GM12878 (cell line): ENCODE data around the gene ANXA4. TPM values are rescaled to one million over a fixed set of nuclear protein-coding genes. Genes with fewer than 3 reads are reported as not detected.

ENCODE experiments used
- IKZF1 ChIP-seq: fragments of 450-650 bp; conservative IDR thresholded peaks from 2 replicates; pipeline ENCODE4 v1.6.1; 2017; ENCODE audit warnings: antibody characterized with exemption, mild to moderate bottlenecking
- NFYB ChIP-seq: IDR thresholded peaks from 2 replicates; pipeline ENCODE4 v1.6.1; 2011; ENCODE audit warnings: low read depth, mild to moderate bottlenecking, low read length, improper control_type of control experiment, moderate library complexity; ENCODE audit not compliant: insufficient read depth
- PML ChIP-seq: IDR thresholded peaks from 2 replicates; pipeline ENCODE4 v1.6.1; 2012; ENCODE audit warnings: low read length, inconsistent platforms
- POLR2AphosphoS2 ChIP-seq: IDR thresholded peaks from 2 replicates; pipeline ENCODE4 v1.6.1; 2011; ENCODE audit warnings: low read depth, mild to moderate bottlenecking, low read length, improper control_type of control experiment, moderate library complexity
- RAD21 ChIP-seq: IDR thresholded peaks from 2 replicates; pipeline ENCODE4 v1.6.1; 2011; ENCODE audit warnings: mild to moderate bottlenecking, low read depth, low read length, moderate library complexity; ENCODE audit not compliant: insufficient read depth
- RELA ChIP-seq: fragments of 450-650 bp; IDR thresholded peaks from 2 replicates; pipeline ENCODE4 v1.8.0; 2014; ENCODE audit warnings: borderline replicate concordance; ENCODE audit not compliant: partially characterized antibody
- SPI1 ChIP-seq: IDR thresholded peaks from 2 replicates; pipeline ENCODE4 v1.6.1; 2011; ENCODE audit warnings: low read depth, mild to moderate bottlenecking, low read length, moderate library complexity, borderline replicate concordance; ENCODE audit not compliant: insufficient read depth
- STAT3 ChIP-seq: IDR thresholded peaks from 2 replicates; pipeline ENCODE4 v1.6.1; 2011; ENCODE audit warnings: low read depth, low read length, improper control_type of control experiment
- TCF12 ChIP-seq: IDR thresholded peaks from 2 replicates; pipeline ENCODE4 v1.6.1; 2011; ENCODE audit warnings: low read depth, mild to moderate bottlenecking, low read length
- ZBED1 ChIP-seq: IDR thresholded peaks from 2 replicates; pipeline ENCODE4 v1.6.1; 2016; ENCODE audit warnings: borderline replicate concordance
- polyA plus RNA-seq, 11 experiments: library from polyadenylated mRNA; depleted of rRNA in 4 of 11; unstranded in 6 of 11; stranded (reverse) in 5 of 11; fragments of >200 nt; fragmentation: Nextera tagmentation in 4 of 11; fragmentation: Illumina TruSeq in 1 of 11; extraction: Ambion mirVana in 4 of 11; extraction: Trizol in 1 of 11; gene quantifications; 1 replicate in 1 of 11; 2 replicates in 10 of 11; pipeline versions ENCODE4 v1.2.1 to v1.2.3, GENCODE V29; 2011 to 2016; ENCODE audit warnings: inconsistent platforms in 2 of 11, missing spikeins in 2 of 11, low read depth in 1 of 11
- total RNA-seq, 4 experiments: library from RNA; depleted of rRNA in 3 of 4; stranded (reverse); fragments of >200 nt in 3 of 4; fragmentation: Illumina TruSeq in 1 of 4; extraction: Trizol in 1 of 4; gene quantifications; 2 replicates each; pipeline versions ENCODE4 v1.2.1 to v1.2.3, GENCODE V29; 2013 to 2021
- TF ChIP-seq, protein P1 (sequence below): IDR thresholded peaks from 2 replicates; pipeline ENCODE4 v1.6.1; 2012; ENCODE audit warnings: low read depth, low read length, improper control_type of control experiment
- TF ChIP-seq, protein P2 (sequence below): fragments of 450-650 bp; formaldehyde crosslinking; IDR thresholded peaks from 2 replicates; pipeline ENCODE4 v1.5.0; 2022; ENCODE audit warnings: mild to moderate bottlenecking, missing genetic modification characterization
- TF ChIP-seq, protein P3 (sequence below): fragments of 450-650 bp; IDR thresholded peaks from 2 replicates; pipeline ENCODE4 v1.6.1; 2017; ENCODE audit warnings: low read depth, mild to moderate bottlenecking, moderate library complexity

The ANXA4 gene
- total and polyA plus RNA-seq, 10 of the 15 experiments (the other 5 are each of a cell fraction or from before 2014, with no cell fraction given) = 16.3 to 97.2 (median 71.0) TPM

DNA sequence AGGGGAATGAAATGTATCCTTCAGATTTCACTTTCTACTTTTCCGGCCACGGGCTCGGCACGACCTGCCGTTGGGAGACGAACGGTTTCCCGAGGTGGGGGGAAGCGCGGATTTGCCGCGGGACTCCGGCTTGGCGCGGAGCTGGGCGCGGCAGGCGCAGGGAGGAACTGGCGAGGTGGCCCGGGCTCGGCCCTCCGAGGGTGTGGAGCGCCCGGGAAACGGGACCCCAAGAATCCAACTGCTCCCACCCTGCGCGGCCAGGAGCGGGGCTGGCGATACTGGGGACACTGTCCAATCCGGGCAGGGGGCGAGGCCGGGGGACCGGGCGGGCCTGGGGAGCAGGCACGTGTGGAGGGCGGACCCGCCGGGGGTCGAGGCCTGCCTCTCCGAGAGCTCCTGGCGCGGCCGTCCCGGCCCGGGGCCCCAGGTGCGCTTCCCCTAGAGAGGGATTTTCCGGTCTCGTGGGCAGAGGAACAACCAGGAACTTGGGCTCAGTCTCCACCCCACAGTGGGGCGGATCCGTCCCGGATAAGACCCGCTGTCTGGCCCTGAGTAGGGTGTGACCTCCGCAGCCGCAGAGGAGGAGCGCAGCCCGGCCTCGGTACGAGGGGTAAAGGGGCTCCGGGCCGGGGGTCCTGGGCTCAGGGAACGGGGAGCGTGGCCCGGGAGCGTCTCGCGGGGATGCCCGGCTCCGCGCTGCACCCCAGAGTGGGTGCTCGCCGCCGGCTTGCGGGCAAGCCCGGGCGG lies at the start of gene ANXA4 (continued):
- TF ChIP-seq ZBED1 = no peak
- peak; percentile 49 for TF ChIP-seq PML
- TF ChIP-seq, protein P1, sequence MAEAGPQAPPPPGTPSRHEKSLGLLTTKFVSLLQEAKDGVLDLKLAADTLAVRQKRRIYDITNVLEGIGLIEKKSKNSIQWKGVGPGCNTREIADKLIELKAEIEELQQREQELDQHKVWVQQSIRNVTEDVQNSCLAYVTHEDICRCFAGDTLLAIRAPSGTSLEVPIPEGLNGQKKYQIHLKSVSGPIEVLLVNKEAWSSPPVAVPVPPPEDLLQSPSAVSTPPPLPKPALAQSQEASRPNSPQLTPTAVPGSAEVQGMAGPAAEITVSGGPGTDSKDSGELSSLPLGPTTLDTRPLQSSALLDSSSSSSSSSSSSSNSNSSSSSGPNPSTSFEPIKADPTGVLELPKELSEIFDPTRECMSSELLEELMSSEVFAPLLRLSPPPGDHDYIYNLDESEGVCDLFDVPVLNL = no peak
- no peak for TF ChIP-seq RAD21
- TF ChIP-seq, protein P2, sequence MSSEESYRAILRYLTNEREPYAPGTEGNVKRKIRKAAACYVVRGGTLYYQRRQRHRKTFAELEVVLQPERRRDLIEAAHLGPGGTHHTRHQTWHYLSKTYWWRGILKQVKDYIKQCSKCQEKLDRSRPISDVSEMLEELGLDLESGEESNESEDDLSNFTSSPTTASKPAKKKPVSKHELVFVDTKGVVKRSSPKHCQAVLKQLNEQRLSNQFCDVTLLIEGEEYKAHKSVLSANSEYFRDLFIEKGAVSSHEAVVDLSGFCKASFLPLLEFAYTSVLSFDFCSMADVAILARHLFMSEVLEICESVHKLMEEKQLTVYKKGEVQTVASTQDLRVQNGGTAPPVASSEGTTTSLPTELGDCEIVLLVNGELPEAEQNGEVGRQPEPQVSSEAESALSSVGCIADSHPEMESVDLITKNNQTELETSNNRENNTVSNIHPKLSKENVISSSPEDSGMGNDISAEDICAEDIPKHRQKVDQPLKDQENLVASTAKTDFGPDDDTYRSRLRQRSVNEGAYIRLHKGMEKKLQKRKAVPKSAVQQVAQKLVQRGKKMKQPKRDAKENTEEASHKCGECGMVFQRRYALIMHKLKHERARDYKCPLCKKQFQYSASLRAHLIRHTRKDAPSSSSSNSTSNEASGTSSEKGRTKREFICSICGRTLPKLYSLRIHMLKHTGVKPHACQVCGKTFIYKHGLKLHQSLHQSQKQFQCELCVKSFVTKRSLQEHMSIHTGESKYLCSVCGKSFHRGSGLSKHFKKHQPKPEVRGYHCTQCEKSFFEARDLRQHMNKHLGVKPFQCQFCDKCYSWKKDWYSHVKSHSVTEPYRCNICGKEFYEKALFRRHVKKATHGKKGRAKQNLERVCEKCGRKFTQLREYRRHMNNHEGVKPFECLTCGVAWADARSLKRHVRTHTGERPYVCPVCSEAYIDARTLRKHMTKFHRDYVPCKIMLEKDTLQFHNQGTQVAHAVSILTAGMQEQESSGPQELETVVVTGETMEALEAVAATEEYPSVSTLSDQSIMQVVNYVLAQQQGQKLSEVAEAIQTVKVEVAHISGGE (CRISPR knock-in tag) = no peak
- TF ChIP-seq NFYB = peak; percentile 32; the same call in 1 of the 2 replicates
- no peak for TF ChIP-seq STAT3
- peak; percentile 19 for TF ChIP-seq TCF12
- TF ChIP-seq RELA = peak; percentile 47
- TF ChIP-seq SPI1 = peak; percentile 9; the same call in 1 of the 2 replicates
- peak; percentile 96 for TF ChIP-seq IKZF1
- TF ChIP-seq, protein P3, sequence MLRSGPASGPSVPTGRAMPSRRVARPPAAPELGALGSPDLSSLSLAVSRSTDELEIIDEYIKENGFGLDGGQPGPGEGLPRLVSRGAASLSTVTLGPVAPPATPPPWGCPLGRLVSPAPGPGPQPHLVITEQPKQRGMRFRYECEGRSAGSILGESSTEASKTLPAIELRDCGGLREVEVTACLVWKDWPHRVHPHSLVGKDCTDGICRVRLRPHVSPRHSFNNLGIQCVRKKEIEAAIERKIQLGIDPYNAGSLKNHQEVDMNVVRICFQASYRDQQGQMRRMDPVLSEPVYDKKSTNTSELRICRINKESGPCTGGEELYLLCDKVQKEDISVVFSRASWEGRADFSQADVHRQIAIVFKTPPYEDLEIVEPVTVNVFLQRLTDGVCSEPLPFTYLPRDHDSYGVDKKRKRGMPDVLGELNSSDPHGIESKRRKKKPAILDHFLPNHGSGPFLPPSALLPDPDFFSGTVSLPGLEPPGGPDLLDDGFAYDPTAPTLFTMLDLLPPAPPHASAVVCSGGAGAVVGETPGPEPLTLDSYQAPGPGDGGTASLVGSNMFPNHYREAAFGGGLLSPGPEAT = peak; percentile 44; the same call in 1 of the 2 replicates
- TF ChIP-seq POLR2AphosphoS2 = peak; percentile 70
